IMR-90 (cell line): ENCODE results near the gene UVSSA. TPM values are rescaled to one million over a fixed set of nuclear protein-coding genes. Genes with fewer than 3 reads are reported as not detected.

ENCODE experiments used
- ATAC-seq: fragments of 200-7000 bp; cut with Tn5 transposase; 2 replicates; pipeline ENCODE4 v1.9.1; 2020; ENCODE audit warnings: low read depth, mild to moderate bottlenecking, moderate library complexity
- BruUV-seq: library from RNA; stranded (reverse); fragments of 400-500 nt; replicated peaks from 2 replicates; lab custom pipeline; 2021; lab: Mats Ljungman, UMichigan
- CTCF ChIA-PET: fragments of 300-600 bp; formaldehyde crosslinking; extraction: SDS; loops from one replicate; lab custom pipeline; 2021; ENCODE audit warnings: antibody characterized with exemption; lab: Yijun Ruan, JAX
- POLR2A ChIA-PET: fragments of 300-600 bp; sonication (Branson Sonifier 250); formaldehyde crosslinking; loops from one replicate; lab custom pipeline; 2022; ENCODE audit warnings: antibody characterized with exemption; ENCODE audit not compliant: unreplicated experiment; lab: Charles Lee
- DNase-seq: peaks from one replicate; pipeline ENCODE4 v3.0.0; 2013
- H2AFZ ChIP-seq: replicated peaks from 2 replicates; pipeline ENCODE3; 2013; ENCODE audit warnings: low read length, mild to moderate bottlenecking; ENCODE audit not compliant: poor library complexity
- H2AK5ac ChIP-seq: 2 replicates; pipeline ENCODE4 v1.6.1; 2013; ENCODE audit warnings: low read depth, low read length, inconsistent platforms
- H2AK9ac ChIP-seq: replicated peaks from 2 replicates; pipeline ENCODE3; 2013; ENCODE audit warnings: mild to moderate bottlenecking, low read depth, low read length, moderate library complexity; ENCODE audit not compliant: poor library complexity
- H2BK120ac ChIP-seq: 2 replicates; pipeline ENCODE4 v1.6.1; 2013; ENCODE audit warnings: low read depth, low read length, inconsistent platforms
- H2BK15ac ChIP-seq: 3 replicates; pipeline ENCODE4 v1.6.1; 2013; ENCODE audit warnings: low read depth, low read length, inconsistent platforms
- H2BK20ac ChIP-seq: 2 replicates; pipeline ENCODE4 v1.6.1; 2013; ENCODE audit warnings: low read depth, mild to moderate bottlenecking, inconsistent platforms, low read length, moderate library complexity
- H2BK5ac ChIP-seq: 2 replicates; pipeline ENCODE4 v1.6.1; 2013; ENCODE audit warnings: mild to moderate bottlenecking, low read depth, low read length, inconsistent platforms; ENCODE audit not compliant: poor library complexity, severe bottlenecking
- H3K14ac ChIP-seq: replicated peaks from 2 replicates; pipeline ENCODE4 v1.6.1; 2013; ENCODE audit warnings: low read depth, low read length, inconsistent platforms
- H3K18ac ChIP-seq: 2 replicates; pipeline ENCODE4 v1.6.1; 2013; ENCODE audit warnings: low read depth, low read length, control low read depth
- H3K23ac ChIP-seq: 2 replicates; pipeline ENCODE4 v1.6.1; 2013; ENCODE audit warnings: low read depth, low read length, inconsistent platforms
- H3K27ac ChIP-seq: 2 replicates; pipeline ENCODE4 v1.5.1; 2013; ENCODE audit warnings: mild to moderate bottlenecking, control low read depth, low read length; ENCODE audit not compliant: insufficient read depth
- H3K27me3 ChIP-seq: 2 replicates; pipeline ENCODE4 v1.6.1; 2013; ENCODE audit warnings: low read length; ENCODE audit not compliant: control insufficient read depth, insufficient read depth
- H3K36me3 ChIP-seq: 2 replicates; pipeline ENCODE4 v1.6.1; 2013; ENCODE audit warnings: low read length, mixed read lengths; ENCODE audit not compliant: control insufficient read depth, insufficient read depth
- H3K4ac ChIP-seq: 2 replicates; pipeline ENCODE4 v1.6.1; 2013; ENCODE audit warnings: low read depth, low read length, inconsistent platforms
- H3K4me1 ChIP-seq: 2 replicates; pipeline ENCODE4 v1.6.1; 2013; ENCODE audit warnings: low read length, mixed read lengths; ENCODE audit not compliant: control insufficient read depth, insufficient read depth
- H3K4me2 ChIP-seq: 2 replicates; pipeline ENCODE4 v1.6.1; 2013; ENCODE audit warnings: low read depth, mild to moderate bottlenecking, control low read depth, low read length, moderate library complexity
- H3K4me3 ChIP-seq: 2 replicates; pipeline ENCODE4 v1.5.1; 2013; ENCODE audit warnings: low read depth, mild to moderate bottlenecking, control low read depth, low read length, moderate library complexity; ENCODE audit not compliant: insufficient read depth
- H3K56ac ChIP-seq: 2 replicates; pipeline ENCODE4 v1.6.1; 2013; ENCODE audit warnings: low read length, inconsistent platforms; ENCODE audit not compliant: insufficient read depth; ENCODE audit errors: extremely low read depth
- H3K79me1 ChIP-seq, 2 experiments: 2 replicates each; pipeline ENCODE4 v1.6.1; 2013; ENCODE audit warnings: low read length in 2 of 2, inconsistent platforms in 1 of 2, low read depth in 1 of 2
- H3K9ac ChIP-seq: 2 replicates; pipeline ENCODE4 v1.6.1; 2013; ENCODE audit warnings: low read depth, low read length, control low read depth
- H3K9me1 ChIP-seq: 2 replicates; pipeline ENCODE4 v1.6.1; 2013; ENCODE audit warnings: low read length, inconsistent platforms; ENCODE audit not compliant: insufficient read depth
- H3K9me3 ChIP-seq: 2 replicates; pipeline ENCODE4 v1.6.1; 2013; ENCODE audit warnings: low read length; ENCODE audit not compliant: control insufficient read depth, insufficient read depth
- H4K20me1 ChIP-seq: 2 replicates; pipeline ENCODE4 v1.6.1; 2013; ENCODE audit warnings: low read length, inconsistent platforms; ENCODE audit not compliant: insufficient read depth
- H4K5ac ChIP-seq: 2 replicates; pipeline ENCODE4 v1.6.1; 2013; ENCODE audit warnings: mild to moderate bottlenecking, low read depth, low read length, control low read depth
- H4K8ac ChIP-seq, 2 experiments: 2 replicates each; pipeline ENCODE4 v1.6.1; 2013; ENCODE audit warnings: low read depth in 2 of 2, low read length in 2 of 2, control low read depth in 1 of 2, inconsistent platforms in 1 of 2
- H4K91ac ChIP-seq: 2 replicates; pipeline ENCODE4 v1.6.1; 2013; ENCODE audit warnings: low read depth, low read length, inconsistent platforms; ENCODE audit not compliant: insufficient read depth
- BHLHE40 ChIP-seq: fragments of 150-350 bp; IDR thresholded peaks from 2 replicates; pipeline ENCODE4 v1.6.1; 2016; ENCODE audit warnings: mild to moderate bottlenecking, low read depth, low read length
- CEBPB ChIP-seq: IDR thresholded peaks from 2 replicates; pipeline ENCODE4 v1.6.1; 2012; ENCODE audit warnings: low read depth, low read length, improper control_type of control experiment
- ELK1 ChIP-seq: fragments of 150-350 bp; IDR thresholded peaks from 2 replicates; pipeline ENCODE4 v1.6.1; 2016; ENCODE audit warnings: low read depth, mild to moderate bottlenecking, low read length, moderate library complexity, borderline replicate concordance
- MAFK ChIP-seq: IDR thresholded peaks from 2 replicates; pipeline ENCODE4 v1.6.1; 2012; ENCODE audit warnings: low read depth, low read length, improper control_type of control experiment
- NFE2L2 ChIP-seq: fragments of 150-350 bp; IDR thresholded peaks from 2 replicates; pipeline ENCODE4 v1.6.1; 2016; ENCODE audit warnings: low read depth, mild to moderate bottlenecking, low read length
- POLR2A ChIP-seq: IDR thresholded peaks from 2 replicates; pipeline ENCODE4 v1.6.1; 2012; ENCODE audit warnings: mild to moderate bottlenecking, low read depth, low read length
- RAD21 ChIP-seq: IDR thresholded peaks from 2 replicates; pipeline ENCODE4 v1.6.1; 2012; ENCODE audit warnings: low read length, improper control_type of control experiment
- RCOR1 ChIP-seq: IDR thresholded peaks from 2 replicates; pipeline ENCODE4 v1.6.1; 2012; ENCODE audit warnings: mild to moderate bottlenecking, low read length, improper control_type of control experiment; ENCODE audit not compliant: insufficient replicate concordance
- RFX5 ChIP-seq: IDR thresholded peaks from 2 replicates; pipeline ENCODE4 v1.8.0; 2012; ENCODE audit warnings: low read depth, mild to moderate bottlenecking, low read length, moderate library complexity
- SMC3 ChIP-seq: fragments of 150-350 bp; IDR thresholded peaks from 2 replicates; pipeline ENCODE4 v1.6.1; 2016; ENCODE audit warnings: low read depth, mild to moderate bottlenecking, antibody characterized with exemption, low read length, moderate library complexity
- WGBS, 2 experiments: methylation state at CpG; one replicate each; pipeline versions ENCODE4 v1.1.5 to v1.1.7; 2013; ENCODE audit warnings: missing lambda C conversion rate in 2 of 2; ENCODE audit not compliant: insufficient read length in 1 of 2; ENCODE audit errors: extremely low coverage in 2 of 2; 5-methylcytosine and 5-hydroxymethylcytosine counted together
- dilution Hi-C: fragments of 300-500 bp; cut with HindIII; formaldehyde crosslinking; loops from one replicate; pipeline ENCODE4 v1.14.3; 2018; ENCODE audit warnings: low sequenced_read_pairs; ENCODE audit not compliant: unreplicated experiment
- in situ Hi-C: fragments of 300-500 bp; cut with MboI; formaldehyde crosslinking; loops from 3 replicates; pipeline ENCODE4 v1.14.3; 2019; ENCODE audit warnings: low sequenced_read_pairs, inconsistent platforms, mixed read lengths
- intact Hi-C: fragments of 100-400 bp; cut with micrococcal nuclease; formaldehyde crosslinking; loops from 2 replicates; pipeline ENCODE4 v1.10.0; 2022
- polyA plus RNA-seq, 3 experiments: library from polyadenylated mRNA; depleted of rRNA; stranded (reverse); fragments of >200 nt; gene quantifications; 2 replicates each; pipeline ENCODE4 v1.2.3, GENCODE V29; 2012; ENCODE audit warnings: low replicate concordance in 1 of 3
- total RNA-seq: library from RNA; depleted of rRNA; stranded (reverse); fragments of >200 nt; gene quantifications from 2 replicates; pipeline ENCODE4 v1.2.3, GENCODE V29; 2012
- TF ChIP-seq, protein P1 (sequence below): fragments of 150-350 bp; IDR thresholded peaks from 2 replicates; pipeline ENCODE4 v1.6.1; 2017; ENCODE audit warnings: mild to moderate bottlenecking, antibody characterized with exemption, low read length, low read depth
- TF ChIP-seq, protein P2 (sequence below): conservative IDR thresholded peaks from 2 replicates; pipeline ENCODE4 v1.5.1; 2012; ENCODE audit warnings: mild to moderate bottlenecking, low read depth, low read length, improper control_type of control experiment

The UVSSA gene
- total and polyA plus RNA-seq, 2 of the 4 experiments (the other 2 are of a cell fraction) = 1.4 to 8.4 TPM

DNA sequence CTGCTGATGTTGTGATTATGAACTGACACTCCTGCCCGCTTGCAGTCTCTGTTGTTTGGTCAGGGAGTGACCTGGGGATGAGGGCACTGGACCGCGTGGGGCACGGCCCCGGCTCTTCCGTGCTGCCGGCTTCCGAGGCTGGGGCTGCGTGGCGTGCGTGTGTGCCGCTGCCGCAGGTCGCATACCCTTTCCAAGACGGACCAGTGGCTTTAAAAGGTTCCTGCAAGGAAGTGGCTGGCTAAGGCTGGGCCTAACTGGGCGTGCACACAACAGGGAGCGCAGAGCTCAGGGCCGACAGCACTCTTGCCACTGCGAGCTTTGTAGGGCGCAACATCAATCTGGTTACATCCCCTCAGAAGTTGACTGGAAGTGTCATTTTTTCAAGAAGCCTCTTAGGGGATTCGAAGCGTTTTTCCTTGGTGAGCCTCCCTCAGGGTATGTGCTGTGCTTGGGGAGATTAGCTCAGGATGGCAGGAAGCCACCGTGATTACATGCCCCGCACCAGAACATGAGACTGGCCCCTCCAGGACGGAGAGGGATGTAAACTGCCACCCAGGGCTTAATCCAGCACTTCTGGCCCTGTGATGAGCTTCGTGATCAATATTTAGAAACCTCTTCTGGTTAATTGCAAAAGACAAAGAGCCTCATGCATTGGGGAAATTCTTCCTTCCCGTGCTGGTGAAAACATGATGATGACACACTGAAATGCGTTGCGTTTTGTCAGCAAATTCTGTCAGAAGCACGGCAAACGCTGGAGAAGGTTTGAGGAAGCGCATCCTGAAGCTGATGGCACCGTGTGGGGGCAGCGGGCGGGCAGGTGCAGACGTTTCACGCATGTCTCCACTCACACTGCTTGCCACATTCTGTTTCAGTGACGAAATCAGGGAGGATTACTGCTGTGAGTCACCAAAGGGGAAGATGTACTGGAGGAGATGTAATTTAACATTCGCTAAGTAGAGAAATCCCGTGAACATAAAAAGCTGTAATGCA lies 46.2 kb upstream of the UVSSA start (continued):
- no peak for TF ChIP-seq POLR2A
- 0 out of 2 replicates have a peak, but pooled peaks have one; percentile 26 for TF ChIP-seq BHLHE40
- no peak for TF ChIP-seq MAFK

DNA sequence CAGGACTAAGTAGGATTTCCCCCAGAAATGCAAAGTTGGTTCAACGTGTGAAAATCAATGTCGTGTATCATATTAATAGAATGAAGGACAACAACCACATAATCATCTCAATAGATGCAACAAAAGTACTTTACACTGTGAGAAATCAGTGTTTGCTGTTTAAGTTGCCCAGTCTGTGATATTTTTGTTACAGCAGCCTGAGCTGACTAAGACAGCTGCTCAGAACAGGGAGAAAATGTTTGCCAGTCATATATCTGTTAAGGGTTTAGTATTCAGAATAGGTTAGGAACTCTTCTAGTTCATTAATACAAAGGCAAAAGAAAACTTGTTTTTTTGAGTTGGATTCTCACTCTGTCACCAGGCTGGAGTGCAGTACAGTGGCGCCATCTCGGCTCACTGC lies 44.8 kb upstream of the UVSSA start:
- Histone ChIP-seq H3K23ac (no peak overlapping the region), H4K8ac (no peak overlapping the region), H3K4ac (no peak overlapping the region), H3K9me3 (no peaks in the 10 kb centered on the region), H3K9ac (no peak overlapping the region), H4K5ac (no peak overlapping the region), H2BK120ac (no peak overlapping the region), H3K27me3 (no peaks in the 10 kb centered on the region), H3K4me3 (no peak overlapping the region), H2BK15ac (no peak overlapping the region), H3K27ac (no peak overlapping the region), H2AK5ac (no peak overlapping the region), H4K20me1 (peaks cover 62% of the 10 kb centered on the region), H2BK5ac (no peak overlapping the region), H3K79me1 (peaks cover 14 to 76% of the 10 kb centered on the region in 2 experiments), H4K91ac (no peak overlapping the region), H2AFZ (no peak overlapping the region), H3K14ac (no peak overlapping the region), H2BK20ac (no peak overlapping the region), H3K9me1 (peaks cover 9% of the 10 kb centered on the region; the same call in 1 of the 2 replicates), H3K18ac (no peak overlapping the region), H3K36me3 (peaks cover 26% of the 10 kb centered on the region; the same call in 1 of the 2 replicates), H3K4me1 (peaks cover 2% of the 10 kb centered on the region; the same call in 1 of the 2 replicates), H2AK9ac (no peak overlapping the region), H3K4me2 (no peak overlapping the region), H3K56ac (no peak overlapping the region)
- no peak for DNase-seq
- no peak for ATAC-seq
- POLR2A ChIA-PET = no interaction called here
- in situ Hi-C loops = no loop called here
- WGBS, 2 experiments = no CpG with 5 or more reads among the region's 4 CpGs
- BruUV-seq = no TSS peak
- dilution Hi-C loops = no loop called here
- intact Hi-C loops = no loop called here
- CTCF ChIA-PET = no interaction called here
- no peak for TF ChIP-seq RFX5
- no peak for TF ChIP-seq POLR2A
- TF ChIP-seq NFE2L2 = no peak
- no peak for TF ChIP-seq RCOR1
- no peak for TF ChIP-seq RAD21
- TF ChIP-seq CEBPB = no peak
- no peak for TF ChIP-seq ELK1
- TF ChIP-seq, protein P1, sequence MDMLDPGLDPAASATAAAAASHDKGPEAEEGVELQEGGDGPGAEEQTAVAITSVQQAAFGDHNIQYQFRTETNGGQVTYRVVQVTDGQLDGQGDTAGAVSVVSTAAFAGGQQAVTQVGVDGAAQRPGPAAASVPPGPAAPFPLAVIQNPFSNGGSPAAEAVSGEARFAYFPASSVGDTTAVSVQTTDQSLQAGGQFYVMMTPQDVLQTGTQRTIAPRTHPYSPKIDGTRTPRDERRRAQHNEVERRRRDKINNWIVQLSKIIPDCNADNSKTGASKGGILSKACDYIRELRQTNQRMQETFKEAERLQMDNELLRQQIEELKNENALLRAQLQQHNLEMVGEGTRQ = no peak
- TF ChIP-seq, protein P2, sequence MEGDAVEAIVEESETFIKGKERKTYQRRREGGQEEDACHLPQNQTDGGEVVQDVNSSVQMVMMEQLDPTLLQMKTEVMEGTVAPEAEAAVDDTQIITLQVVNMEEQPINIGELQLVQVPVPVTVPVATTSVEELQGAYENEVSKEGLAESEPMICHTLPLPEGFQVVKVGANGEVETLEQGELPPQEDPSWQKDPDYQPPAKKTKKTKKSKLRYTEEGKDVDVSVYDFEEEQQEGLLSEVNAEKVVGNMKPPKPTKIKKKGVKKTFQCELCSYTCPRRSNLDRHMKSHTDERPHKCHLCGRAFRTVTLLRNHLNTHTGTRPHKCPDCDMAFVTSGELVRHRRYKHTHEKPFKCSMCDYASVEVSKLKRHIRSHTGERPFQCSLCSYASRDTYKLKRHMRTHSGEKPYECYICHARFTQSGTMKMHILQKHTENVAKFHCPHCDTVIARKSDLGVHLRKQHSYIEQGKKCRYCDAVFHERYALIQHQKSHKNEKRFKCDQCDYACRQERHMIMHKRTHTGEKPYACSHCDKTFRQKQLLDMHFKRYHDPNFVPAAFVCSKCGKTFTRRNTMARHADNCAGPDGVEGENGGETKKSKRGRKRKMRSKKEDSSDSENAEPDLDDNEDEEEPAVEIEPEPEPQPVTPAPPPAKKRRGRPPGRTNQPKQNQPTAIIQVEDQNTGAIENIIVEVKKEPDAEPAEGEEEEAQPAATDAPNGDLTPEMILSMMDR = no peak
- TF ChIP-seq SMC3 = no peak
